GM03348 (cell line): ENCODE results near the gene CYP4F2.
"Not testable (repeated sequence)": the region's sequence is repeated elsewhere in the genome, so short reads cannot be mapped to it uniquely, and the experiment has no call there.

Source experiments
- DNase-seq: peaks from one replicate; pipeline ENCODE4 v3.0.0; 2012; ENCODE audit warnings: low spot score

The CYP4F2 gene

DNA sequence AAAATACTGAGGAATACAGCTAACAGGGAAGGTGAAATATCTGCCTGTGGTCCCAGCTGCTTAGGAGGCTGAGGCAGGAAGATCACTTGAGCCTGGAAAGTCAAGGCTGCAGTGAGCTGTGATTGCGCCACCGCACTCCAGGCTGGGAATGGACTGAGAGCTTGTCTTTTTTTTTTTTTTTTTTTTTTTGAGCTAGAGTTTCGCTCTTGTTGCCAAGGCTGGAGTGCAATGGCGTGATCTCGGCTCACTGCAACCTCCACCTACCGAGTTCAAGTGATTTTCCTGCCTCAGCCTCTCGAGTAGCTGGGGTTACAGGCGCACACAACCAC is 54.0 kb downstream of the CYP4F2 start:
- DNase-seq, result not testable (repeated sequence)

DNA sequence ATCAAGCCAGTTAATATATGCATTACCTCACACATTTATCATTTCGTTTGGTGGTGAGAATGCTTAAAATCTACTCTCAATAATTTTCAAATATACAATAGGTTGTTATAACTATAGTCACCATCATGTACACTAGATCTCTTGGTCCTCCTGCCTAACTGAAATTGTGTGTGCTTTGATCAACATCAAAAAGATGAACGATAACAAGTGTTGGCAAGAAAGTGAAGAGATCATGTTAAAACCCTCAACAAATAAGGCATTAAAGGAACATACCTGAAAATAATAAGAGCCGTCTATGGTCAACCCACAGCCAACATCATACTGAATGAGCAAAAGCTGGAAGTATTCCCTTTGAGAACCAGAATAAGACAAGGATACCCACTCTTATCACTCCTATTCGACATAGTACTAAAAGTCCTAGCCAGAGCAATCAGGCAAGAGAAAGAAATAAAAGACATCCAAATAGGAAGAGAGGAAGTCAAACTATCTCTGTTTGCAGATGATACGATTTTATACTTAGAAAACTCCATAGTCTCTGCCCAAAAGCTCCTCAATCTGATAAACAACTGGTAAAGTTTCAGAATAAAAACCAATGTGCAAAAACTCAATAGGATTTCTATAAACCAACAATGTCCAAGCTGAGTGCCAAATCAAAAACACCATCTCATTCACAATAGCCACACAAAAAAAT is 54.5 kb downstream of the CYP4F2 start:
- no peak for DNase-seq

DNA sequence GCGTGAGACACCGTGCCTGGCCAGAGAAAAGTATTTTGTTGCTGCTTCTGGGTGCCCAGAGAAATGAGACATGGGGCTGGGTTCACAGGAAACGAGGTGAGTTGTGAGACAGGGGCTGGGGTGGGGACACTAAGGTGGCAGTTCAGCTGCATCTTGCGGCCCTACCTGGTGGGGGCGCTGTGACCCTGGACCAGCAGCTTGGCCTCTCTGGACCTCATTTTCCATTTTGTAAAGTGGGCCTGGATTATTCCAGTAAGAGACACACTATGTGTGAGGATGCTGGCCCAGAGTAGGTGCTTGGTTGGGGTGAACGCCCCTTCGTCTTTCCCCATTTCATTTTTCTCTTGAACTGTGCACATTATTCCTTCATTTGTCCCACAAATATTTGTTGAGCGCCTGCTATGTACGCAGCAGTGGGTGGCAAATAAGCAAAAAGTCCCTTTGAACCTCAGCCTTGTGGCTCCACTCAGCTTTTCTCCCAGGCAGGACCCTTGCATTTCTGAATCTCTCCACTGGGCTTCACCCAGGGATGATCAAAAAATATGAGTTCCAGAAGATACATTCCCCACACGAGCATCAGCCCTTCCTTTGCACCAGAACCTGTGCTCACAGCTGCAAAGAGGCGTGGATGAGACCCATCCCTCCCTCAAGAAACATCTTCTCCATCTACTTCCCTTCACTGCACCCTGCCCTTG is 55.9 kb downstream of the CYP4F2 start:
- no peak for DNase-seq

DNA sequence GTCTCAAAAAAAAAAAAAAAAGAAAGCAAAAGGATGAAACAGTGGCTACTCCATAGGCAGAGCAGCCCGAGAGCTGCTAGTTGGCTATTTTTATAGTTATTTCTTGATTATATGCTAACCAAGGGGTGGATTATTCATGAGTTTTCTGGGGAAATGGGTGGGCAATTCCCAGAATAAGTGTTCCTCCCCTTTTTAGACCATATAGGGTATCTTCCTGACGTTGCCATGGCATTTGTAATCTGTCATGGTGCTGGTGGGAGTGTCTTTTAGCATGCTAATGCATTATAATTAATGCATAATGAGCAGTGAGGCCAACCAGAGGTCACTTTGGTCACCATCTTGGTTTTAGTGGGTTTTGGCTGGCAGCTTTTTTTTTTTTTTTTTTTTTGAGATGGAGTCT is 57.0 kb downstream of the CYP4F2 start:
- no peak for DNase-seq

DNA sequence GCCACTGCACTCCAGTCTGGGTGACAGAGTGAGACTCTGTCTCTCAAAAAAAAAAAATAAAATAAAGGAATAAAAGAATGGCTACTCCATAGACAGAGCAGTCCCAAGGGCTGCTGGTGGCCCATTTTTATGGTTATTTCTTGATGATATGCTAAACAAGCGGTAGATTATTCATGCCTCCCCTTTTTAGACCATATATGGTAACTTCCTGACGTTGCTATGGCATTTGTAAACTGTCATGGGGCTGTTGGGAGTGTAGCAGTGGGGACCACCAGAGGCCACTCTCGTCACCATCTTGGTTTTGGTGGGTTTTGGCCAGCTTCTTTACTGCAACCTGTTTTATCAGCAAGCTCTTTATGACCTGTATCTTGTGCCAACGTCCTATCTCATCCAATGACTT is 58.0 kb downstream of the CYP4F2 start:
- not testable (repeated sequence) for DNase-seq

DNA sequence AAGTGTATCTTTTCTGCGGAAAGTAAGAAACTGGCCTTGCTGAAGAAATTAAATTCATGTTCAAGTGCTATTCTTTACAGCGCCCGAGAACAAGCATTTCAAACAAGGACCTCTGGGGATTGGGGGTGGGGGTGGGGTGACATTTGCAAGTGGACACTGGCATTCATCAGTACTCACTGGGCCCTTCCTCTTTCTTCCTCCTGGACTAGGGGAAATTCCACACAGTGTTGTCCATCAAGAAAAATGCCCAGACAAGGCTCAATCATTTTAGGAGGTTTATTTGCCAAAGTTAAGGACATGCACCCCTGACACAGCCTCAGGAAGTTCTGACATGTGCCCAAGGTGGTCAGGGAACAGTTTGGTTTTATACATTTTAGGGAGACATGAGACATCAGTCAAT is 59.5 kb downstream of the CYP4F2 start:
- DNase-seq, result no peak

DNA sequence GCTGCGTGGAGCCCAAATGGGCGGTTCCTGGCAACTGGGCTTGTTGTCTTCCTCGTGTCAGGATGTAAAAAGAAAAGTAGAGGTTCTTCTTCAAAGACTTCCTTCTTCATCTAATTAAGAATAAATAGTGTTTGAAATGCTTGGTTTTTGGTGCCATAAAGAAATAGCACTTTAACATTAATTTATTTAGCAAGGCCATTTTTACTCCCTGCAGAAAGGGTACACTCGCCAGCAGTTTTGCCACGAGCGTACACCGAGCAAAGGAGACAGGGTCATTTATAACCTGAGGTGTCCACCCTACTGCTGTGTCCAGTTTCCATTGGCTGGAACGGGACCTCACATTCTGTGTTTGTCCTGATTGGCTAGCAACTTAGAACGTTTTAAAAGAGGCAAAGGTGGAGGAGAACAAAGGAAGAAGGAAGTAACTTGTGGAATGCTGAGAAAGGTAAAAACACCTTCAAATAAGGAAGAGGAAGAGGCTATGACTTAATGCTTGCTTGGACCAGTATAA is 60.6 kb downstream of the CYP4F2 start:
- DNase-seq, result no peak

DNA sequence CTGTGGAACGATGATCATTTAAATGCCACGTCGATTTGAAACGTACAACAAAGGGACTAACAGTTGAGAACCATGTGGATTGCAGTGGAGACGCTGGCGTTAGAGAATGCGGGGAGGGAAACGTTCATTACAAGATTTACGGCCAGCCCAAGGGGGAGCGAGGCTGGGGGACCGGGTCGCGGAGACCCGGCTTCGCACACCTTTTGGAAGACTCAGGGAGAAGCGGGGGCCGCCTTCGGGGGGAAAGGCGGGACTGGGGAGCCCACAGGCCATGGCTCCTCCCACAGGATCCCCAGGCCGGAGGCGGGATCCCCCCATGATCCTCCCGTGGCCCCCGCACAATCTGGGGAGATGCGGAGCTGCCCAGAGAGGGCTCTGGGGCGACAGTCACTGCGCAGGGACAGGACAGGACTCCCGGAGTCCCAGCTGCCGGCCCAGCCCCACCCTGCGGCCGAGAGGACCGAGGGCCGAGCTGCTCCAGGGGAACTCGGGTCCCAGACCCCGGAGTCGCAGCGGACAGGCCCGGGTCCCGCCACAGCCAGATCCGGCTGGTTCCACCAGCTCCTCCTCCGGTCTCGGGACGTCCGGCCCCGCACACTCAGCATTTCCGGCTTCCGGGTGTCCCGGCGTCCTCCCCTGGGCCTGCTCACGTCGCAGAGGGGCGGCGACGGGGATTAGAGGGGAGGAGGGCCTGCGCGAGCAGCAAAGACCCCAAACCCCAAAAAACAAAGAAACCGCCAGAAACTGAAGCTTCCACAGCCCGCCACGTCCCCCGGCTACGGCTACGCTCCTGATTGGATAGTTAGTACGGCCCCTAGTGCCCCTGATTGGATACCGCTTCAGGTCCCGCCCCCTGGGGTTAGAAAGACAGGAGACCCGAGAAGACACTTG is 61.3 kb downstream of the CYP4F2 start:
- peak; percentile 99 for DNase-seq

DNA sequence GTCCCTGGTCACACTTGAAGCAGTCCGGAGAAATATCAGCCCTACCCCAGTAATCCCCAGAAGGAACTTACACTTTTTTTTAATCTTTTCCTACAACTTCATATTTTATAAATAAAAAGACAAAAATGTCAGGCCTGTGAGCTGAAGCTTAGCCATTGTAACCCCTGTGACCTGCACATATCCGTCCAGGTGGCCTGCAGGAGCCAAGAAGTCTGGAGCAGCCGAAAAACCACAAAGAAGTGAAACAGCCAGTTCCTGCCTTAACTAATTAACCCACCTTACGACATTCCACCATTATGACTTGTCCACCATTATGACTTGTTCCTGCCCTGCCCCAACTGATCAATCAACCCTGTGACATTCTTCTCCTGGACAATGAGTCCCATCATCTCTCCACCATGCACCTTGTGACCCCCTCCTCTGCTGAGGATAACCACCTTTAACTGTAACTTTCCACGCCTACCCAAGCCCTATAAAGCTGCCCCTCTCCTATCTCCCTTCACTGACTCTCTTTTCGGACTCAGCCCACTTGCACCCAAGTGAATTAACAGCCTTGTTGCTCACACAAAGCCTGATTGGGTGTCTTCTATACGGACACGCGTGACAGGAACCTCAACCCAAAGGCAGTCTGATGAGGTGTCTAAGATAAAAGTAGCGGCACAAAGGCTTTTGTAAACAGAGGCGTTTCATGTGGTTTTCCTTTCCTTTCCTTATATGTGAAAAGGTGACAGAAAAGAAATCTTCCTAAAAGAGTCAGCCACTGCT is 62.1 kb downstream of the CYP4F2 start:
- DNase-seq, result not testable (repeated sequence)

DNA sequence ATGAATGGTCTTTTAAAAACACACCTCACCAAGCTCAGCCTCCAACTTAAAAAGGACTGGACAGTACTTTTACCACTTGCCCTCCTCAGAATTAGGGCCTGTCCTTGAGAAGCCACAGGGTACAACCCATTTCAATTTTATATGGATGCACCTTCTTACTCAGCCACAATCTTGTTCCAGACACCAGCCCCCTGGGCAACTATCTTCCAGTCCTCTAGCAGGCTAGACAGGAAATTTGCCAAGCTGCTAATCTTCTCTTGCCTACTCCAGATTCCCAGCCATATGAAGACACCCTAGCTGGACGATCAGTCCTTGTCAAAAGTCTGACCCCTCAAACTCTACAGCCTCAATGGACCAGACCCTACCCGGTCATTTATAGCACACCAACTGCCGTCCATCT is 63.6 kb downstream of the CYP4F2 start:
- DNase-seq, result not testable (repeated sequence)

DNA sequence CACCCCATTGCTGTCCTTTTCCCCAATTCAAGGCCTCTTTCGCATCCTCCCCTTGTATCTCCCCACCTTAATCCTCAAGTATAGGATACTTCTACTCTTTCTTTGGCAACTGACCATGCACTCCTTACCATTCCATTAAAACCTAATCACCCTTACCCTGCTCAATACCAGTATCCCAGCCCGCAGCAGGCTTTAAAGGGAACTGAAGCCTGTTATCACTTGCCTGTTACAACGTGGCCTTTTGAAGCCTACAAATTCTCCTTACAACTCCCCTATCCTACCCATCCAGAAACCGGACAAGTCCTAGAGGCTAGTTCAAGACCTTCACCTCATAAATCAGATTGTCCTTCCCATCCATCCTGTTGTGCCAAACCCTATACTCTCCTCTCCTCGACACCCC is 66.2 kb downstream of the CYP4F2 start:
- no peak for DNase-seq

DNA sequence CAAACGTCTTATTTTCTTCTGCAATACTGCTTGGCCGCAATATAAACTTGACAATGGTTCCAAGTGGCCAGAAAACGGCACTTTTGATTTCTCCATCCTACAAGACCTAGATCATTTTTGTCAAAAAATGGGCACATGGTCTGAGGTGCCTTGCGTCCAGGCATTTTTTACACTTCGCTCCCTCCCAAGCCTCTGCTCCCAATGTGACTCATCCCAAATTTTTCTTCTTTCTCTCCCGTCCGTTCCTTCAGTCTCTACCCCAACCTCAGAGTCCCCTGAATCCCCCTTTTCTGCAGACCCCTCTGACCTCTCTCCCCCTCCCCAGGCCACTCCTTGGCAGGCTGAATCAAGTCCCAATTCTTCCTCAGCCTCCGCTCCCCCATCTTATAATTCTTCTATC is 68.1 kb downstream of the CYP4F2 start:
- no peak for DNase-seq

DNA sequence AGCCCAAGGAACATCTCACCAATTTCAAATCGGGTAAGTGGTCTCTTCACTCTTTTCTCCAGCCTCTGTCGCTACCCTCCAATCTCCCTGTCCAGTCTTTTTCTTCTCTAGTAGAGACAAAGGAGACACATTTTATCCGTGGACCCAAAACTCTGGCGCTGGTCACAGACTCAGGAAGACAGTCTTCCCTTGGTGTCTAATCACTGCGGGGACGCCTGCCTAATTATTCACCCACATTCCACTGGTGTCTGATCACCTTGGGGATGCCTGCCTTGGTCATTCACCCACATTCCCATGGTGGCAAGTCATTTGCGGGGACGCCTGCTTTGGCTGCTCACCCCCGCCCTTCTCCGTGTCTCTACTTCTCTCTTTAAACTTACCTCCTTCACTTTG is 68.6 kb downstream of the CYP4F2 start:
- no peak for DNase-seq

DNA sequence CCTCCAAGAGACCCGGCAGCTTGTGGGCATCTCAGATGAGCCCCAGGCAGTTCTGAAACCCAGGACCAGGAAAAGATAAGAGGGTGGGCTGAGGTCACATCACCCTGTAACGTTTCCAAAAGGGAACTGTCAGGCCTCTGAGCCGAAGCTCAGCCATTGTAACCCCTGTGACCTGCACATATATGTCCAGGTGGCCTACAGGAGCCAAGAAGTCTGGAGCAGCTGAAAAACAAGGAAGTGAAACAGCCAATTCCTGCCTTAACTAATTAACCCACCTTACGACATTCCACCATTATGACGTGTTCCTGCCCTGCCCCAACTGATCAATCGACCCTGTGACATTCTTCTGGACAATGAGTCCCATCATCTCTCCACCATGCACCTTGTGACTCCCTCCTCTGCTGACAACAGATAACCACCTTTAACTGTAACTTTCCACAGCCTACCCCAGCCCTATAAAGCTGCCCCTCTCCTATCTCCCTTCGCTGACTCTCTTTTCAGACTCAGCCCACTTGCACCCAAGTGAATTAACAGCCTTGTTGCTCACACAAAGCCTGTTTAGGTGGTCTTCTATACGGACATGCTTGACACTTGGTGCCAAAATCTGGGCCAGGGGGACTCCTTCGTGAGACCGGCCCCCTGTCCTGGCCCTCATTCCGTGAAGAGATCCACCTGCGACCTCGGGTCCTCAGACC is 69.1 kb downstream of the CYP4F2 start:
- not testable (repeated sequence) for DNase-seq

DNA sequence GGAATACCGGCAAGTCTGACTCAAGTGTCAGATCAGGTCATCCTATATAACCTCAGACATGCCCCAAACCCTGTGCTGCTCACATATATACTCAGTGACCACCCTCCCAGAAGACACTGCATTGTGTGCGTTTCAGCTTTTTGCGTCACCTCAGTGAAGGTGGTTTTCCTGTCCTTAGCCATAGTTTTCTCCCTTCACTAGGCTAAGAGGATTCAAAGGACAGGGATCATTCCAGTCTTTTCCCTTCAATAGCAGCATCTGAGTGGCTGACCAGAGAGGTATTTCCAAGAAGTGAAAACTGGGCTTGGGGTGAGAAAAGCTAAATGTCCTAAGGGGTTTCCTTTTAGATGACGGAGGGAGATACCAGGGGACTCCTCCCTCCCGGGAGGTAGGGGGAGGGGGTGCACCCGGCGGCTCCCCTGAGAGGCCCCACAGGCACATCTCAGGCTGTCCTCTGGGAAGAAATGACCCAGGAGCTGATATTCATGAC is 69.7 kb downstream of the CYP4F2 start:
- no peak for DNase-seq
